ENCODE results near the gene ETV3. TPM values are rescaled to one million over a fixed set of nuclear protein-coding genes. Genes with fewer than 3 reads are reported as not detected.

Gene ETV3
- total and polyA plus RNA-seq, 2 of the 8 experiments (the other 6 are each of a cell fraction or from before 2014, with no cell fraction given): 6.0 to 23.8 TPM

- TF ChIP-seq CHD7 (IDR thresholded peaks at IDR 0.05; ENCODE audit: insufficient replicate concordance, low read length) (no peak), ATF2 (IDR thresholded peaks at IDR 0.05; ENCODE audit: low read length) (no peak), POLR2A (IDR thresholded peaks at IDR 0.05; ENCODE audit: control extremely low read depth in 1 of 2, low read depth in 2 of 2, low read length in 2 of 2) (no peak), CTCF (IDR thresholded peaks at IDR 0.05; ENCODE audit: control extremely low read depth in 1 of 3, insufficient read depth in 1 of 3, low read depth in 1 of 3, low read length in 3 of 3) (no peak), GABPA (IDR thresholded peaks at IDR 0.05; ENCODE audit: borderline replicate concordance, insufficient read depth, low read length) (no peak), HDAC6 (IDR thresholded peaks at IDR 0.05; ENCODE audit: low read depth, low read length) (no peak)
These were observed 39.7 kb upstream of the ETV3 start (continued) for GRCh38 chr1:157177733-157178394.

Measured in H1 (cell line).